Measurements from ENCODE around the gene ST6GALNAC3. TPM values are rescaled to one million over a fixed set of nuclear protein-coding genes. Genes with fewer than 3 reads are reported as not detected.

The ST6GALNAC3 gene
- total RNA-seq = 1 to 10 TPM; 6.3 to 7.6 TPM
- 16.9 TPM for polyA plus RNA-seq (2013, experiment 1 of 2)
- 15.1 TPM for polyA plus RNA-seq (2013, experiment 2 of 2)
- long read RNA-seq, experiment 1, partial matches to known transcripts = 0 of 2 reads
- long read RNA-seq, experiment 1, other reads (novel, unspliced or antisense) = 2 of 2 reads
- long read RNA-seq, experiment 2, partial matches to known transcripts = 0 of 1 reads
- long read RNA-seq, experiment 2, other reads (novel, unspliced or antisense) = 1 of 1 reads
- long read RNA-seq, experiment 3, partial matches to known transcripts = 0 of 4 reads
- long read RNA-seq, experiment 3, other reads (novel, unspliced or antisense) = 4 of 4 reads
- long read RNA-seq, experiment 4 = 0 reads

- DNase-seq = peak; percentile 96
- WGBS, 2 experiments (ENCODE audit: insufficient coverage in 1 of 2, insufficient read length in 1 of 2) = 0 to 1% methylated on average over 8 to 59 of the region's 59 CpGs
- Histone ChIP-seq H3K36me3 (ENCODE audit: control insufficient read depth, insufficient read depth, low read length) (no peaks in the 10 kb centered on the region), H3K4me1 (ENCODE audit: control insufficient read depth, insufficient read depth, low read length) (no peaks in the 10 kb centered on the region), H3K27ac (ENCODE audit: low read depth, low read length) (peak within 1 kb of the TSS; percentile 67), H3K27me3 (ENCODE audit: control insufficient read depth, insufficient read depth, low read length, poor library complexity, severe bottlenecking) (peaks cover 72% of the 10 kb centered on the region), H3K9me3 (ENCODE audit: control insufficient read depth, low read length) (no peaks in the 10 kb centered on the region), H3K9ac (ENCODE audit: extremely low read depth, low read length, poor library complexity, severe bottlenecking) (peak within 1 kb of the TSS; percentile 11), H3K4me3 (ENCODE audit: low read length) (peak within 1 kb of the TSS; percentile 86)
- Mint-ChIP-seq H3K4me1 (peaks cover 18% of the 10 kb centered on the region), H3K9me3 (no peaks in the 10 kb centered on the region), H3K27me3 (ENCODE audit: insufficient read depth) (peaks cover 64% of the 10 kb centered on the region), H3K4me3 (peak within 1 kb of the TSS; percentile 68), H3K27ac (no peak within 1 kb of the TSS), H3K36me3 (ENCODE audit: low read depth) (no peaks in the 10 kb centered on the region)
- TF ChIP-seq, protein P1, sequence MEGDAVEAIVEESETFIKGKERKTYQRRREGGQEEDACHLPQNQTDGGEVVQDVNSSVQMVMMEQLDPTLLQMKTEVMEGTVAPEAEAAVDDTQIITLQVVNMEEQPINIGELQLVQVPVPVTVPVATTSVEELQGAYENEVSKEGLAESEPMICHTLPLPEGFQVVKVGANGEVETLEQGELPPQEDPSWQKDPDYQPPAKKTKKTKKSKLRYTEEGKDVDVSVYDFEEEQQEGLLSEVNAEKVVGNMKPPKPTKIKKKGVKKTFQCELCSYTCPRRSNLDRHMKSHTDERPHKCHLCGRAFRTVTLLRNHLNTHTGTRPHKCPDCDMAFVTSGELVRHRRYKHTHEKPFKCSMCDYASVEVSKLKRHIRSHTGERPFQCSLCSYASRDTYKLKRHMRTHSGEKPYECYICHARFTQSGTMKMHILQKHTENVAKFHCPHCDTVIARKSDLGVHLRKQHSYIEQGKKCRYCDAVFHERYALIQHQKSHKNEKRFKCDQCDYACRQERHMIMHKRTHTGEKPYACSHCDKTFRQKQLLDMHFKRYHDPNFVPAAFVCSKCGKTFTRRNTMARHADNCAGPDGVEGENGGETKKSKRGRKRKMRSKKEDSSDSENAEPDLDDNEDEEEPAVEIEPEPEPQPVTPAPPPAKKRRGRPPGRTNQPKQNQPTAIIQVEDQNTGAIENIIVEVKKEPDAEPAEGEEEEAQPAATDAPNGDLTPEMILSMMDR (conservative IDR thresholded peaks at IDR 0.05) = no peak
Observed at GRCh38 chr1:76074321-76075187, at the start of gene ST6GALNAC3. TSS of gene ST6GALNAC3 (plus strand) at chr1:76074746.

DNA sequence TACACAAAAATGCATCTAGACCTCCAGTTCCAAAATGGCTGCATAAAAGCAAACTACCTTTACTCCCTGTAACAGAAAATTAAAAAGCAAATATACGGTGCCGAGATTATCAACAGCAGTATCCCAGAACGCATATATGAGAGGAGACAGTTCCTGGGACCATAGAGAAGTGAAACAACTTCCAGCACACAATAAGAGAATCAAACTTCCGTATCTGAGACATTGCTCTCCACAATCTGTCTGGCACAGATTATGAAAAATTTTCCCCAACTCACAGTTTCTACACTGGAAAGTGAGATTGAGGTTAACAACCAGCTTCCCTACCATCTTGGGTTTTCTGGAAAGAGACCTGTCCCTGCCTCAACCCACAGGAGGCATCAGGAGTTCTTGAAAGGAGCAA, 47.2 kb upstream of the ST6GALNAC3 start:
- TF ChIP-seq, protein P1 (conservative IDR thresholded peaks at IDR 0.05) = no peak
- Mint-ChIP-seq H3K27me3 (ENCODE audit: insufficient read depth) (no peaks in the 10 kb centered on the region), H3K36me3 (ENCODE audit: low read depth) (no peaks in the 10 kb centered on the region), H3K27ac (no peak overlapping the region), H3K4me3 (no peak overlapping the region), H3K9me3 (no peaks in the 10 kb centered on the region), H3K4me1 (peaks cover 5% of the 10 kb centered on the region)
- no peak overlapping the region for H3K27ac ChIP-seq (ENCODE audit: low read depth, low read length)
- WGBS, 2 experiments (ENCODE audit: insufficient coverage in 1 of 2, insufficient read length in 1 of 2) = 91 to 100% methylated on average over 1 to 4 of the region's 4 CpGs
- no peak overlapping the region for H3K4me3 ChIP-seq (ENCODE audit: low read length)
- no peaks in the 10 kb centered on the region for H3K9me3 ChIP-seq (ENCODE audit: control insufficient read depth, low read length)
- no peak overlapping the region for H3K9ac ChIP-seq (ENCODE audit: extremely low read depth, low read length, poor library complexity, severe bottlenecking)
- H3K27me3 ChIP-seq (ENCODE audit: control insufficient read depth, insufficient read depth, low read length, poor library complexity, severe bottlenecking) = no peaks in the 10 kb centered on the region
- no peak for DNase-seq
- H3K36me3 ChIP-seq (ENCODE audit: control insufficient read depth, insufficient read depth, low read length) = no peaks in the 10 kb centered on the region
- H3K4me1 ChIP-seq (ENCODE audit: control insufficient read depth, insufficient read depth, low read length) = no peaks in the 10 kb centered on the region

DNA sequence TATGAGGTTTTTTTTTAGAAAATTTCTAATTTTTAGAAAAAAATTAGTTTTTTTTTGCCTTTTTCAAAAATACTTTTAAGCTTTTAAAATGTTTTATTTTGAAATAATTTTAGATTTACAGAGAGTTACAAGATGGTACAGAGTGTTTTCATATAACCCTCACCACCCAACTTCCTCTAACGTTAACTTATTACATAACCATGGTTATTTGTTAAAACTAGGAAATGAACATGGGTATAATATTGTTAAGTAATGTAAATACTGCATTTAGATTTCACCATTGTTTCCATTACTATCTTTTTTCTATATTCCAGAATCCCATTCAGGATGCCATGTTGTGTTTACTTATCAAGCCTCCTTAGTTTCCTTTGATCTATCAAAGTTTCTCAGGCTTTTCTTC, 45.2 kb upstream of the ST6GALNAC3 start:
- TF ChIP-seq, protein P1 (conservative IDR thresholded peaks at IDR 0.05) = no peak
- no peak overlapping the region for H3K27ac ChIP-seq (ENCODE audit: low read depth, low read length)

More for the DNA sequence above, 45.2 kb upstream of the ST6GALNAC3 start:
- no CpG with 5 or more reads among the region's 1 CpG for WGBS, 2 experiments (ENCODE audit: insufficient coverage in 1 of 2, insufficient read length in 1 of 2)
- no peaks in the 10 kb centered on the region for H3K9me3 Mint-ChIP-seq
- no peak for DNase-seq
- no peaks in the 10 kb centered on the region for H3K36me3 Mint-ChIP-seq (ENCODE audit: low read depth)
- H3K9ac ChIP-seq (ENCODE audit: extremely low read depth, low read length, poor library complexity, severe bottlenecking) = no peak overlapping the region
- H3K27me3 Mint-ChIP-seq (ENCODE audit: insufficient read depth) = no peaks in the 10 kb centered on the region
- H3K4me3 Mint-ChIP-seq = no peak overlapping the region
- H3K27me3 ChIP-seq (ENCODE audit: control insufficient read depth, insufficient read depth, low read length, poor library complexity, severe bottlenecking) = no peaks in the 10 kb centered on the region
- H3K9me3 ChIP-seq (ENCODE audit: control insufficient read depth, low read length) = no peaks in the 10 kb centered on the region
- H3K4me3 ChIP-seq (ENCODE audit: low read length) = no peak overlapping the region
- H3K36me3 ChIP-seq (ENCODE audit: control insufficient read depth, insufficient read depth, low read length) = no peaks in the 10 kb centered on the region
- peaks cover 3% of the 10 kb centered on the region for H3K4me1 Mint-ChIP-seq
- H3K27ac Mint-ChIP-seq = no peak overlapping the region
- no peaks in the 10 kb centered on the region for H3K4me1 ChIP-seq (ENCODE audit: control insufficient read depth, insufficient read depth, low read length)
